Peyer's patch (tissue), 4 donors: ENCODE measurements around the gene CLSTN1.

Experiments
- POLR2A ChIP-seq, 2 donors: fragments of 450-650 bp; IDR thresholded peaks; one replicate each; pipeline ENCODE4 v1.5.1; 2017; ENCODE audit warnings: antibody characterized with exemption in 2 of 2, mild to moderate bottlenecking in 2 of 2, moderate library complexity in 2 of 2
- TF ChIP-seq, protein P1 (sequence below), 6 experiments: fragments of 450-650 bp in 4 of 6; fragments of 200-600 bp in 2 of 6; sonication (generic) in 1 of 6; IDR thresholded peaks; one replicate each; pipeline ENCODE4 v1.5.1; 2017 to 2019; ENCODE audit warnings: antibody characterized with exemption in 6 of 6, mild to moderate bottlenecking in 3 of 6, moderate library complexity in 1 of 6

DNA sequence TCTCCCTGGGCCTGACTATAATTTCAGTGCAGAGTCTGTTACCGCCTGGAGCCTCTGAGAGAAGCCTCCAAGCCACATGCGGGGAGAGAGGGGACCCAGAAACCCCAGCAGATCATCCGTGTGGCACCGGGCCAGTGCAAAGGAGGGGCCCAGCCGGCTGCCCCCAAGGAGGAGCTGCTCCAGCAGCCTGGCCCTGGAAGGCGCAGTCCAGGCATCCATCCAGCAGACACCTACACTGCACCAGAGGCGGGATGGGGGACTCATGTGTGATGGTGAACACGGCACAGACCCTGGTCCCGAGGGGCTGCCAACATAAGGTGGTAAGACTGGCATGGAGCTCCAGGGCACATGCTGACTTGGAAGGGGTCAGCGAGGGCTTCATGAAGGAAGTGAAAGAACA lies 39.6 kb upstream of the CLSTN1 start:
- TF ChIP-seq, protein P1, sequence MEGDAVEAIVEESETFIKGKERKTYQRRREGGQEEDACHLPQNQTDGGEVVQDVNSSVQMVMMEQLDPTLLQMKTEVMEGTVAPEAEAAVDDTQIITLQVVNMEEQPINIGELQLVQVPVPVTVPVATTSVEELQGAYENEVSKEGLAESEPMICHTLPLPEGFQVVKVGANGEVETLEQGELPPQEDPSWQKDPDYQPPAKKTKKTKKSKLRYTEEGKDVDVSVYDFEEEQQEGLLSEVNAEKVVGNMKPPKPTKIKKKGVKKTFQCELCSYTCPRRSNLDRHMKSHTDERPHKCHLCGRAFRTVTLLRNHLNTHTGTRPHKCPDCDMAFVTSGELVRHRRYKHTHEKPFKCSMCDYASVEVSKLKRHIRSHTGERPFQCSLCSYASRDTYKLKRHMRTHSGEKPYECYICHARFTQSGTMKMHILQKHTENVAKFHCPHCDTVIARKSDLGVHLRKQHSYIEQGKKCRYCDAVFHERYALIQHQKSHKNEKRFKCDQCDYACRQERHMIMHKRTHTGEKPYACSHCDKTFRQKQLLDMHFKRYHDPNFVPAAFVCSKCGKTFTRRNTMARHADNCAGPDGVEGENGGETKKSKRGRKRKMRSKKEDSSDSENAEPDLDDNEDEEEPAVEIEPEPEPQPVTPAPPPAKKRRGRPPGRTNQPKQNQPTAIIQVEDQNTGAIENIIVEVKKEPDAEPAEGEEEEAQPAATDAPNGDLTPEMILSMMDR (IDR thresholded peaks at IDR 0.05): no peak
- no peak for TF ChIP-seq POLR2A (IDR thresholded peaks at IDR 0.05)
